HL-60 (cell line): ENCODE measurements around the gene ZNF326.

Experiments
- TF ChIP-seq, protein P1 (sequence below): IDR thresholded peaks from 2 replicates; pipeline ENCODE4 v1.6.1; 2012; ENCODE audit warnings: low read depth; ENCODE audit not compliant: insufficient replicate concordance
- TF ChIP-seq, protein P2 (sequence below): IDR thresholded peaks from one replicate; pipeline ENCODE4 v1.5.1; 2011; ENCODE audit warnings: low read length, control low read depth, inconsistent platforms; ENCODE audit not compliant: insufficient read depth

DNA sequence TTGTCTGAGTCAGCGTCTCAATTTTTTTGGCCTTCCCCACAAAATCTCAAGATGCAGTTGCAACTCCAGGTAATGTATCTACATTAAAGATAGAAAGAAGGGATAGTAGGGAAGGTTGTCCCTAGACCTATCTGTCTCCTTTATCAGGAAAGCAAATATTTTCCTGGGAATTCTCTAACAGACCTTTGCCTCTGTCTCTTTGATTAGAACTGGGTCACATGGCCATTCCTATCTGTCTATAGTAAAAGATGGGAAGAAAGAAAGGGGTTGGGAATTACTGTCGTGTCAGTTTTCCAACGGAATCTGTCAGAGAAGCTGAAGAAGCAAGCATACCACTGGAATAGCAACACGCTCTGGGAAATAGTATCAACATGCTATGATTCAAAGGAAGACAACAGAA is 48.7 kb downstream of the ZNF326 start:
- TF ChIP-seq, protein P1, sequence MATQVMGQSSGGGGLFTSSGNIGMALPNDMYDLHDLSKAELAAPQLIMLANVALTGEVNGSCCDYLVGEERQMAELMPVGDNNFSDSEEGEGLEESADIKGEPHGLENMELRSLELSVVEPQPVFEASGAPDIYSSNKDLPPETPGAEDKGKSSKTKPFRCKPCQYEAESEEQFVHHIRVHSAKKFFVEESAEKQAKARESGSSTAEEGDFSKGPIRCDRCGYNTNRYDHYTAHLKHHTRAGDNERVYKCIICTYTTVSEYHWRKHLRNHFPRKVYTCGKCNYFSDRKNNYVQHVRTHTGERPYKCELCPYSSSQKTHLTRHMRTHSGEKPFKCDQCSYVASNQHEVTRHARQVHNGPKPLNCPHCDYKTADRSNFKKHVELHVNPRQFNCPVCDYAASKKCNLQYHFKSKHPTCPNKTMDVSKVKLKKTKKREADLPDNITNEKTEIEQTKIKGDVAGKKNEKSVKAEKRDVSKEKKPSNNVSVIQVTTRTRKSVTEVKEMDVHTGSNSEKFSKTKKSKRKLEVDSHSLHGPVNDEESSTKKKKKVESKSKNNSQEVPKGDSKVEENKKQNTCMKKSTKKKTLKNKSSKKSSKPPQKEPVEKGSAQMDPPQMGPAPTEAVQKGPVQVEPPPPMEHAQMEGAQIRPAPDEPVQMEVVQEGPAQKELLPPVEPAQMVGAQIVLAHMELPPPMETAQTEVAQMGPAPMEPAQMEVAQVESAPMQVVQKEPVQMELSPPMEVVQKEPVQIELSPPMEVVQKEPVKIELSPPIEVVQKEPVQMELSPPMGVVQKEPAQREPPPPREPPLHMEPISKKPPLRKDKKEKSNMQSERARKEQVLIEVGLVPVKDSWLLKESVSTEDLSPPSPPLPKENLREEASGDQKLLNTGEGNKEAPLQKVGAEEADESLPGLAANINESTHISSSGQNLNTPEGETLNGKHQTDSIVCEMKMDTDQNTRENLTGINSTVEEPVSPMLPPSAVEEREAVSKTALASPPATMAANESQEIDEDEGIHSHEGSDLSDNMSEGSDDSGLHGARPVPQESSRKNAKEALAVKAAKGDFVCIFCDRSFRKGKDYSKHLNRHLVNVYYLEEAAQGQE: no peak
- TF ChIP-seq, protein P2, sequence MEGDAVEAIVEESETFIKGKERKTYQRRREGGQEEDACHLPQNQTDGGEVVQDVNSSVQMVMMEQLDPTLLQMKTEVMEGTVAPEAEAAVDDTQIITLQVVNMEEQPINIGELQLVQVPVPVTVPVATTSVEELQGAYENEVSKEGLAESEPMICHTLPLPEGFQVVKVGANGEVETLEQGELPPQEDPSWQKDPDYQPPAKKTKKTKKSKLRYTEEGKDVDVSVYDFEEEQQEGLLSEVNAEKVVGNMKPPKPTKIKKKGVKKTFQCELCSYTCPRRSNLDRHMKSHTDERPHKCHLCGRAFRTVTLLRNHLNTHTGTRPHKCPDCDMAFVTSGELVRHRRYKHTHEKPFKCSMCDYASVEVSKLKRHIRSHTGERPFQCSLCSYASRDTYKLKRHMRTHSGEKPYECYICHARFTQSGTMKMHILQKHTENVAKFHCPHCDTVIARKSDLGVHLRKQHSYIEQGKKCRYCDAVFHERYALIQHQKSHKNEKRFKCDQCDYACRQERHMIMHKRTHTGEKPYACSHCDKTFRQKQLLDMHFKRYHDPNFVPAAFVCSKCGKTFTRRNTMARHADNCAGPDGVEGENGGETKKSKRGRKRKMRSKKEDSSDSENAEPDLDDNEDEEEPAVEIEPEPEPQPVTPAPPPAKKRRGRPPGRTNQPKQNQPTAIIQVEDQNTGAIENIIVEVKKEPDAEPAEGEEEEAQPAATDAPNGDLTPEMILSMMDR: no peak
